Ascending aorta (tissue), 2 donors: Measurements from ENCODE around the gene KRT71. TPM values are rescaled to one million over a fixed set of nuclear protein-coding genes. Genes with fewer than 3 reads are reported as not detected.

Experiments
- DNase-seq, 2 donors: peaks; one replicate each; pipeline ENCODE4 v3.0.0-alpha.2; 2019; ENCODE audit warnings: low spot score in 2 of 2
- H3K27ac ChIP-seq, 2 donors: fragments of 200-600 bp; sonication (generic); one replicate each; pipeline ENCODE4 v1.5.1; 2016 to 2017; ENCODE audit warnings: mild to moderate bottlenecking in 1 of 2
- H3K27me3 ChIP-seq: fragments of 200-600 bp; sonication (generic); one replicate; pipeline ENCODE4 v1.5.1; 2017
- H3K36me3 ChIP-seq, 2 donors: fragments of 200-600 bp; sonication (generic); one replicate each; pipeline ENCODE4 v1.5.1; 2016
- H3K4me1 ChIP-seq, 2 donors: fragments of 200-600 bp; sonication (generic); one replicate each; pipeline ENCODE4 v1.5.1; 2016 to 2017; ENCODE audit warnings: mild to moderate bottlenecking in 1 of 2
- H3K4me3 ChIP-seq, 2 donors: fragments of 200-600 bp; sonication (generic); one replicate each; pipeline ENCODE4 v1.5.1; 2016 to 2017; ENCODE audit warnings: mild to moderate bottlenecking in 1 of 2
- H3K9me3 ChIP-seq, 2 donors: fragments of 200-600 bp; sonication (generic); one replicate each; pipeline ENCODE4 v1.5.1; 2016
- CTCF ChIP-seq, 3 experiments: fragments of 200-600 bp in 2 of 3; fragments of 450-650 bp in 1 of 3; sonication (generic) in 2 of 3; IDR thresholded peaks; one replicate each; pipeline ENCODE4 v1.5.1; 2016 to 2019; ENCODE audit warnings: antibody characterized with exemption in 3 of 3, mild to moderate bottlenecking in 1 of 3, moderate library complexity in 1 of 3
- intact Hi-C: fragments of 100-400 bp; cut with DNase I; formaldehyde crosslinking; loops from one replicate; pipeline ENCODE4 v1.15.1; 2023
- total RNA-seq: library from RNA; depleted of rRNA; stranded (reverse); fragments of >200 nt; gene quantifications from one replicate; pipeline ENCODE4 v1.1.0, GENCODE V29; 2016

KRT71 gene
- total RNA-seq, 1 donor from 2014 or later: not detected

GRCh38 chr12:52546126-52546525 is 6.8 kb downstream of the KRT71 start:
- H3K4me1 ChIP-seq: no peaks in the 10 kb centered on the region
- no peak for DNase-seq
- intact Hi-C loops: no loop called here
- no peaks in the 10 kb centered on the region for H3K9me3 ChIP-seq
- TF ChIP-seq CTCF (IDR thresholded peaks at IDR 0.05): no peak
- no peaks in the 10 kb centered on the region for H3K27me3 ChIP-seq
- H3K36me3 ChIP-seq: no peaks in the 10 kb centered on the region
- no peak overlapping the region for H3K27ac ChIP-seq
- no peak overlapping the region for H3K4me3 ChIP-seq

- no peaks in the 10 kb centered on the region for H3K4me1 ChIP-seq
- peak in 1 of 3 experiments; percentile 21 for TF ChIP-seq CTCF (IDR thresholded peaks at IDR 0.05)
- no peaks in the 10 kb centered on the region for H3K36me3 ChIP-seq
- no peaks in the 10 kb centered on the region for H3K27me3 ChIP-seq
- peak overlapping the region; percentile 4 to 72 for H3K27ac ChIP-seq
- no peak for DNase-seq
- no peaks in the 10 kb centered on the region for H3K9me3 ChIP-seq
- no peak overlapping the region for H3K4me3 ChIP-seq
- intact Hi-C loops: no loop called here
These were observed 8.7 kb downstream of the KRT71 start for GRCh38 chr12:52543985-52544883.

GRCh38 chr12:52542785-52543318 is 10.1 kb downstream of the KRT71 start:
- Histone ChIP-seq H3K9me3 (no peaks in the 10 kb centered on the region), H3K4me1 (no peaks in the 10 kb centered on the region), H3K27ac (no peak overlapping the region), H3K4me3 (no peak overlapping the region), H3K36me3 (no peaks in the 10 kb centered on the region), H3K27me3 (no peaks in the 10 kb centered on the region)
- no peak for TF ChIP-seq CTCF (IDR thresholded peaks at IDR 0.05)
- intact Hi-C loops: no loop called here
- no peak for DNase-seq

- intact Hi-C loops: no loop called here
- H3K27ac ChIP-seq: no peak overlapping the region
- H3K36me3 ChIP-seq: no peaks in the 10 kb centered on the region
- no peaks in the 10 kb centered on the region for H3K4me1 ChIP-seq
- TF ChIP-seq CTCF (IDR thresholded peaks at IDR 0.05): no peak
- no peaks in the 10 kb centered on the region for H3K27me3 ChIP-seq
- no peak for DNase-seq
- no peaks in the 10 kb centered on the region for H3K9me3 ChIP-seq
- no peak overlapping the region for H3K4me3 ChIP-seq
These were observed 10.8 kb downstream of the KRT71 start for GRCh38 chr12:52542157-52542556.

GRCh38 chr12:52541709-52542108 is 11.2 kb downstream of the KRT71 start:
- TF ChIP-seq CTCF (IDR thresholded peaks at IDR 0.05): no peak
- Histone ChIP-seq H3K9me3 (no peaks in the 10 kb centered on the region), H3K27ac (no peak overlapping the region), H3K4me1 (no peaks in the 10 kb centered on the region), H3K27me3 (no peaks in the 10 kb centered on the region), H3K36me3 (no peaks in the 10 kb centered on the region), H3K4me3 (no peak overlapping the region)
- no peak for DNase-seq
- intact Hi-C loops: no loop called here
